ENCODE data around the gene ST3GAL4. TPM values are rescaled to one million over a fixed set of nuclear protein-coding genes. Genes with fewer than 3 reads are reported as not detected.

The ST3GAL4 gene
- total RNA-seq, 1 experiment from 2014 or later, result 46.2 TPM

DNA sequence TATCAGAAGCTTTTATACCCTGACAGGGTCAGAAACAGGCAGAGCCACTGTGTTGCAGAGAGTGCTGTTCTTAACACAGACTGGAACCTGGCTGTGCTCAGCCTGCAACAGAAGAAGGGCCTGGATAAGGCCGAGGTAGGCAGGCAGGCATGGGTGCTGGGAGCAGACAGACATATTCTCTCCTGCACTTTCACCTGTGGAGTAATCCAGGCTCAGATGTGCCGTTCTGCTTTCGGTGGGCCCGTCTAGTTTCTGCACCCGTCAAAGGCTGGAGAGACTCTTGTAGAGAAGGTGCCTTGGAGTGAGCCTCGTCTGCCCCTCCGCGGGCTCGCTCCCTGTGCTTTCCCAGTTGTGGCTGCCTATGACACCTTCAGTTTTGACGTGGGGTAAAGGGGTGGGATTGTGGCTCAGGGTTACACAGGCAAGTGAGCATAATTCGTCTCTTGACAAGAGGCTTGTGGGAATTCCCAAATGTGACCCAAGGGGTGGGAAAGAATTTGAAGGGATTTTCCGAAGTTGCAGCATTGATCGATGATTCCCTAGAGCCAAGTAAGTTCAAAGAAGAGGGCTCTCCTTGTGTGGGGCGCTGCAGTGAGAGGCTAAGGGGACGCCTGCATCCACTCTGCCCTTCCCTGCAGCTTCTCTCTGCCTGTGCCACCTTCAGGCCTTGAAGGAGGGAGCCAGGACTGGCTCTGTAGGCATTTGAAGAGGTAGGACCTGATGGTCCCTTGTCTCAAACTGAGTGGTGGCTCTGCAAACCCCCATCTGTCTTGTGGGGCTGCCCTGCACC lies 16.2 kb upstream of the ST3GAL4 start:
- Histone ChIP-seq H3K27me3 (ENCODE audit: insufficient read depth, low read depth) (no peaks in the 10 kb centered on the region), H3K4me3 (no peak overlapping the region), H3K9me3 (ENCODE audit: insufficient read depth, low read depth) (no peaks in the 10 kb centered on the region), H3K9me2 (ENCODE audit: insufficient read depth) (no peaks in the 10 kb centered on the region), H3K4me1 (replicated peaks; ENCODE audit: insufficient read depth) (peaks cover 67% of the 10 kb centered on the region), H3F3A (ENCODE audit: insufficient read depth, low read depth) (peaks cover 30% of the 10 kb centered on the region), H3K36me3 (ENCODE audit: low read depth) (0 out of 2 replicates have a peak, but pooled peaks cover 8% of the 10 kb centered on the region), H3K4me2 (peak overlapping the region; percentile 56), H2AFZ (no peak overlapping the region), H4K20me1 (ENCODE audit: insufficient read depth) (no peaks in the 10 kb centered on the region), H3K79me2 (ENCODE audit: low read depth) (peaks cover 22% of the 10 kb centered on the region), H3K27ac (peak overlapping the region; percentile 77)
- TSS peak; percentile 12 for BruUV-seq (replicated peaks)
- TF ChIP-seq EZH2 (IDR thresholded peaks at IDR 0.05; ENCODE audit: low read depth) (no peak), CTCF (conservative IDR thresholded peaks at IDR 0.05) (no peak)
- peak in 1 of 2 experiments; percentile 38 for DNase-seq
- intact Hi-C loops (cut with micrococcal nuclease; ENCODE audit: unreplicated experiment), result no loop called here
- CTCF ChIA-PET, result interaction anchor here (0.9 to 1.3 kb wide), 2 partner anchors 35 to 66 kb away, joined by 3 to 4 read pairs; partner anchors contain the start of gene DCPS
- POLR2A ChIA-PET (ENCODE audit: unreplicated experiment), result interaction anchor here (0.5 to 1.0 kb wide), 4 partner anchors 14 to 127 kb away, joined by 3 to 15 read pairs (median 6); partner anchors contain the start of gene FAM118B

- Histone ChIP-seq H3K27me3 (ENCODE audit: insufficient read depth, low read depth) (no peaks in the 10 kb centered on the region), H3K4me2 (peak overlapping the region; percentile 56), H3K79me2 (ENCODE audit: low read depth) (peaks cover 29% of the 10 kb centered on the region), H3K4me3 (no peak overlapping the region), H2AFZ (no peak overlapping the region), H3K27ac (peak overlapping the region; percentile 77), H3K4me1 (replicated peaks; ENCODE audit: insufficient read depth) (peaks cover 74% of the 10 kb centered on the region), H3K9me2 (ENCODE audit: insufficient read depth) (no peaks in the 10 kb centered on the region), H3F3A (ENCODE audit: insufficient read depth, low read depth) (peaks cover 30% of the 10 kb centered on the region), H4K20me1 (ENCODE audit: insufficient read depth) (no peaks in the 10 kb centered on the region), H3K9me3 (ENCODE audit: insufficient read depth, low read depth) (no peaks in the 10 kb centered on the region), H3K36me3 (ENCODE audit: low read depth) (0 out of 2 replicates have a peak, but pooled peaks cover 8% of the 10 kb centered on the region)
- intact Hi-C loops (cut with micrococcal nuclease; ENCODE audit: unreplicated experiment), result loop anchor here (1.0 to 10.0 kb wide), 4 partner anchors 15 to 95 kb away; partner anchors contain the start of gene ST3GAL4
- peak; percentile 84 to 97 for DNase-seq
- ChIA-PET POLR2A (ENCODE audit: unreplicated experiment) (interaction anchor here (0.5 to 1.0 kb wide), 4 partner anchors 14 to 128 kb away, joined by 3 to 15 read pairs (median 5); partner anchors contain the start of gene FAM118B), CTCF (interaction anchor here (0.9 to 1.3 kb wide), 4 partner anchors 14 to 141 kb away, joined by 3 to 5 read pairs (median 4); partner anchors contain the start of gene DCPS)
- no TSS peak for BruUV-seq (replicated peaks)
- TF ChIP-seq CTCF (conservative IDR thresholded peaks at IDR 0.05), result no peak
- TF ChIP-seq EZH2 (IDR thresholded peaks at IDR 0.05; ENCODE audit: low read depth), result no peak
These were observed 15.5 kb upstream of the ST3GAL4 start for GRCh38 chr11:126339863-126340434.

DNA sequence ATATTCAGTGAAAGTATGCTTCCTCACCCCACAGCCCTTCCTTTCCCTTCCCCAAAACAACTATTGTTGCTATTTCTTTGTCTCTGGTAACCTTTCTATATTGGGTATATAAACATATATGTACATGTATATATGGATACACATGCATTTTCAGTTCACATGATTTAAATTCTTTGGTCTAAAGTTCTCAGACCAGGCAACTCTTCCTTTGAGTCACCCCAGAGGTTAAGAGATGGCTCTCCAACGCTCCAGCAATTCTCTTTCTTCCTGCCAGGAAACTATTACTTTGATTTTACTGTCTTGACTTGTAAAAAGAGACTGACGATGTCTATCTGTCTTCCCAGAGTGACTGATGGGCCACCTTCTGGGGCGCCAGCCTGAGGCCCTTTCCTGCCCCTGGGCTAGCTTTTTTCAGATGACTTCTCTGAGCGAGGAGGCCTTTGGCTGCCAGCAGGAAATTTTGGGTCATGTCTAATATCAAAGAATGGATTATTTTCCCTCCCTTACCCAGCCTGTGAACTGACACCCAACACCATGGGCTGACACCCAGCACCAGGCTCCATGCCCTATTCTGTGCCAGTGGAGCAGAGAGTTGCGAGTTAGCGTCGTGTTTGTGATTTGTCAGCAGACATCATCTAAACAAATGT lies 14.4 kb upstream of the ST3GAL4 start:
- H3K79me2 ChIP-seq (ENCODE audit: low read depth), result peaks cover 35% of the 10 kb centered on the region
- intact Hi-C loops (cut with micrococcal nuclease; ENCODE audit: unreplicated experiment), result loop anchor here (1.0 to 10.0 kb wide), 4 partner anchors 14 to 94 kb away; partner anchors contain the start of gene ST3GAL4
- peaks cover 85% of the 10 kb centered on the region for H3K4me1 ChIP-seq (replicated peaks; ENCODE audit: insufficient read depth)
- H2AFZ ChIP-seq, result no peak overlapping the region
- H3K4me2 ChIP-seq, result peak overlapping the region; percentile 56
- no TSS peak for BruUV-seq (replicated peaks)
- H4K20me1 ChIP-seq (ENCODE audit: insufficient read depth), result no peaks in the 10 kb centered on the region
- ChIA-PET CTCF (interaction anchor here (1.2 to 1.3 kb wide), 2 partner anchors 13 to 64 kb away, joined by 4 read pairs; no protein-coding TSS in a partner anchor), POLR2A (ENCODE audit: unreplicated experiment) (interaction anchor here (0.6 to 1.3 kb wide), 2 partner anchors 42 to 65 kb away, joined by 4 to 6 read pairs; no protein-coding TSS in a partner anchor)
- no peaks in the 10 kb centered on the region for H3K9me2 ChIP-seq (ENCODE audit: insufficient read depth)
- no peak overlapping the region for H3K4me3 ChIP-seq
- no peaks in the 10 kb centered on the region for H3K9me3 ChIP-seq (ENCODE audit: insufficient read depth, low read depth)
- no peaks in the 10 kb centered on the region for H3K27me3 ChIP-seq (ENCODE audit: insufficient read depth, low read depth)
- TF ChIP-seq EZH2 (IDR thresholded peaks at IDR 0.05; ENCODE audit: low read depth) (no peak), CTCF (conservative IDR thresholded peaks at IDR 0.05) (no peak)
- H3K27ac ChIP-seq, result peak overlapping the region; percentile 77
- peak in 1 of 2 experiments; percentile 23 for DNase-seq
- 0 out of 2 replicates have a peak, but pooled peaks cover 8% of the 10 kb centered on the region for H3K36me3 ChIP-seq (ENCODE audit: low read depth)
- H3F3A ChIP-seq (ENCODE audit: insufficient read depth, low read depth), result peaks cover 39% of the 10 kb centered on the region

All from PC-9 (cell line).